Right renal pelvis (tissue), 4 donors: Measurements from ENCODE around the gene ATG12. TPM values are rescaled to one million over a fixed set of nuclear protein-coding genes. Genes with fewer than 3 reads are reported as not detected.
"Not testable (repeated sequence)": the region's sequence is repeated elsewhere in the genome, so short reads cannot be mapped to it uniquely, and the experiment has no call there.

Source experiments
- DNase-seq, 4 donors: peaks; one replicate each; pipeline ENCODE4 v3.0.0-alpha.2; 2013; ENCODE audit warnings: low read depth in 4 of 4, low spot score in 3 of 4, missing footprints in 1 of 4
- polyA plus RNA-seq, 4 donors: library from polyadenylated mRNA; unstranded; fragments of 120-200 nt; gene quantifications; one replicate each; pipeline ENCODE4 v1.2.1, GENCODE V29; 2013; ENCODE audit not compliant: insufficient read length in 4 of 4

The ATG12 gene
- polyA plus RNA-seq, 4 donors: 43.3 to 56.2 (median 50.7) TPM

DNA sequence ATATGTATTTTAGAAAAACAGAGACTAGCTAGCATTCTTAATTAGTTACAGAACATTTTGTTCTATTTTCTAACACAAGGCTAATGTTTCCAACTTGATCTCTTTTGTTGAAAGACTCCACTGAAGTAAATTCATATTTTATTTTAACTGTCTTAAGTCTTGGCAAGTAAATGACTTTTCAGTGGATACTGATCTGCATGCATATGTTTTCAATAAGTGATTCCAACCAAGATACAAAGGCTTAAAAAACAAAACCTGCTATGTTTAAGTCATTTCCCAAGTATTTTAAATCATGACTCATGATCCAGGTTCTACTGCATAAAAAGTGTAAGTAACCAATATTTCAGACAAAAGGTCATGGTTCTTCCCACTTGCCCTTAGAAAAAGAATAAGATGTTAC, 30.6 kb downstream of the ATG12 start:
- DNase-seq: no peak

GRCh38 chr5:115809946-115810345, 31.4 kb downstream of the ATG12 start:
- no peak for DNase-seq

GRCh38 chr5:115808066-115808465, 33.3 kb downstream of the ATG12 start:
- not testable (repeated sequence) for DNase-seq

GRCh38 chr5:115807654-115808052, 33.7 kb downstream of the ATG12 start:
- DNase-seq: no peak

GRCh38 chr5:115806986-115807653, 34.2 kb downstream of the ATG12 start:
- no peak for DNase-seq

- DNase-seq: no peak
Measured at GRCh38 chr5:115801984-115802383, 39.4 kb downstream of the ATG12 start.

DNA sequence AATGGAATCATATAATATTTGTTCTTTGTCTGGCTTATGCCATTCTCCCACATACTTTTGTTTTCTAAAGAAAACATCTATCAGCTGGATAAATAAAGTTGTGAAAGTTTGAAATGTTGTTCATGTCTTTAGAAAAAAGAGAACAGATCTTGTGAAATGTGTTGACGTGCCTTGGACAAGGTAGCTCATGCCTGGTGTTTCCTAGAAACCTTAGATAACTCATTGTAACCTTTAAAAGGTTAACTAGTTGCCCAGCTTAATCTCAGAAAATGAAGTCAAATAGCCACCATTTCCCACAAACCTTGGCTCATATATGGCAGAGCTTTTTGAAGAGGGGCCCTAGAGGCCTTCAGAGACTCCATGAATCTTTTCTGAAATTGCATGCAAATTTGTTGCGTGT, 40.2 kb downstream of the ATG12 start:
- DNase-seq: no peak

GRCh38 chr5:115800108-115800507, 41.3 kb downstream of the ATG12 start:
- no peak for DNase-seq

DNA sequence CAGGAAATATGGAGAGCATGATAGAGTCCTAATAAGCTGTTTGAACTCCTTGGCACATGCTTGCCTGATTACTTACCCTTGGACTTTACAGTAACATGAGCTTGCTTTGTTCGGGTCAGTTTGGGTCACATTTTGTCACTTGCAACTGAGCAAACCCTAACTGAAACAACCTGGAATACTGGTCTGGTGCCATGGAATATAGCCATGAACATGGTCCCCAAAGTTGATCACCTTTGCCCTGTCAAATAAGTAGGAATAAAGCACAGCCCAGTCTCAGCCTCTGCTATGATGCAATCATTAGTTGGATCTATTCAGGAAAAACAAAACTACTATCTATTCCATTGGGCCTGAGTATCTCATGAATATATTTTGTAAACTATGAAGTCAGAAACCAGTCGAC, 43.1 kb downstream of the ATG12 start:
- DNase-seq: no peak

- DNase-seq: no peak
Measured at GRCh38 chr5:115796656-115797055, 44.7 kb downstream of the ATG12 start.

DNA sequence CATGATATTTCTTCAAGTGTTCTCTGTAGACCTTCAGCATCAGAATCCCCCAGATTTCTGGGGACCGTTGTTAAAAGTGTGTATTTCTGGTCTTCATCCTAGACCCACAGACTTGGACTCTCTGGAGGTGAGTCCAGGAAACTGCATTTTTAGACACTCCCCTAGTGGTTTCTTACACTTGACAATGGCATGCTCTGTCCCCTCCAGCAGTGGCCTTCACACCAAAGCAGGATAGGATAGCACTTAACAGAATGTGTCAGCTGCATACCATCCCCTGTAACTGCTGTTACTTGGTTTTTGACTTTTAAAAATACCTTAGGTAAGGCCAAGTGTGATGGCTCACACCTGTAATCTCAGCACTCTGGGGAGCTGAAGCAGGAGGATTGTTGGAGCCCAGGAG, 45.7 kb downstream of the ATG12 start:
- DNase-seq: no peak

GRCh38 chr5:115788440-115788839, 52.9 kb downstream of the ATG12 start:
- no peak for DNase-seq

GRCh38 chr5:115787426-115787825, 53.9 kb downstream of the ATG12 start:
- no peak for DNase-seq

- DNase-seq: no peak
Measured at GRCh38 chr5:115785381-115786065, 55.8 kb downstream of the ATG12 start.

GRCh38 chr5:115778417-115778816, 62.9 kb downstream of the ATG12 start:
- no peak for DNase-seq

Other genes starting within 250 kb of the ATG12 start
- 1 to 10 TPM; 2.7 to 5.5 (median 4.7) TPM for gene TICAM2, start 239.1 kb downstream of the ATG12 start, polyA plus RNA-seq
- 100 to 1,000 TPM in 3 of 4 donors, 10 to 100 TPM in 1; 99.5 to 127 (median 120) TPM for gene TMED7, start 215.5 kb downstream of the ATG12 start, polyA plus RNA-seq
- gene CDO1, start 24.9 kb downstream of the ATG12 start, polyA plus RNA-seq: 10 to 100 TPM; 18.1 to 28.6 (median 26.6) TPM
- 100 to 1,000 TPM; 125 to 147 (median 139) TPM for gene AP3S1, start 370 bp upstream of the ATG12 start, polyA plus RNA-seq
- gene LVRN, start 120.9 kb upstream of the ATG12 start, polyA plus RNA-seq: under 1 TPM; 0.52 to 0.80 (median 0.74) TPM
- not detected for gene ARL14EPL, start 190.9 kb upstream of the ATG12 start, polyA plus RNA-seq
- 10 to 100 TPM; 59.7 to 74.6 (median 68.1) TPM for gene COMMD10, start 243.5 kb upstream of the ATG12 start, polyA plus RNA-seq